OCI-LY3 (cell line): ENCODE measurements around the gene HOXA11.

Experiments
- CTCF ChIP-seq: fragments of 200-600, 300-600 bp; sonication (generic); IDR thresholded peaks from 2 replicates; pipeline ENCODE4 v1.5.1; 2014; ENCODE audit warnings: antibody characterized with exemption, low read length, low read depth
- EZH2phosphoT487 ChIP-seq: fragments of 200-600 bp; shearing (Covaris generic); IDR thresholded peaks from 2 replicates; pipeline ENCODE4 v1.6.1; 2018; ENCODE audit warnings: antibody characterized with exemption, mixed run types, low read depth

DNA sequence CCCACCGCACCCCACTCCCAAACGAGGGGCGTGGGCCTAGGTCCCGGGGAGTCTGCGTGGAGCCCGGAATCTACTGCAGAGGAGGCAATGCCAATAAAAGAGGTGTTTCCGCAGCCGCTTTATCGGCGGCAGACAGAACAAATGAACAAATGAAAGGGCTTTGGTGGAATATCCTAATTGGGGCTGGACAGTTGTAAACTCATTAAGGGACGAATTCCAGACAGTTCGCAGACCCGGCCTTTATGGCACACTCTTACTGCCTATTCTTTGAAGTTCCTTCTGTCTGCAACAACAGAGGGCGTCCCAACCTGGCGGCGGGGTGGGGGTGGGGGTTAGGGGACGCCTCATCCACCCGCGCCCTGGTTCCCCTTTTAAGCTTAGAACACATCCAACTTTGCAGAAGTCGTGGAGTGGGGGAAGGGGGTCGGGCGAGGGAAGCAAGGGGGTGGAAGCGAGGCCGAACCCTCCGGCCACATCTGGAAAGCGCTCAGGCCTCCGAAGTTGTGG, 23.8 kb downstream of the HOXA11 start:
- TF ChIP-seq CTCF, result 0 out of 2 replicates have a peak, but pooled peaks have one; percentile 17
- TF ChIP-seq EZH2phosphoT487, result no peak
